Chondrocyte (in vitro differentiated cells): ENCODE measurements around the gene SSR4. TPM values are rescaled to one million over a fixed set of nuclear protein-coding genes. Genes with fewer than 3 reads are reported as not detected.

Experiments
- DNase-seq: peaks from one replicate; pipeline ENCODE4 v3.0.0; 2021; ENCODE audit warnings: mixed read lengths, low spot score
- H3K27ac Mint-ChIP-seq: one replicate; pipeline ENCODE4 v1.8.0; 2021; ENCODE audit warnings: mild to moderate bottlenecking, moderate library complexity, mixed read lengths; ENCODE audit not compliant: unreplicated experiment
- H3K27me3 Mint-ChIP-seq: 2 replicates; pipeline ENCODE4 v1.8.0; 2021; ENCODE audit warnings: low read depth, mixed read lengths
- H3K36me3 Mint-ChIP-seq: 2 replicates; pipeline ENCODE4 v1.8.0; 2021; ENCODE audit warnings: low read depth, mixed read lengths
- H3K4me1 Mint-ChIP-seq: 2 replicates; pipeline ENCODE4 v1.8.0; 2021; ENCODE audit warnings: low read depth, mild to moderate bottlenecking, mixed read lengths
- H3K4me3 Mint-ChIP-seq: one replicate; pipeline ENCODE4 v1.8.0; 2021; ENCODE audit warnings: mild to moderate bottlenecking, moderate library complexity, mixed read lengths; ENCODE audit not compliant: unreplicated experiment
- H3K9me3 Mint-ChIP-seq: 2 replicates; pipeline ENCODE4 v1.8.0; 2021; ENCODE audit warnings: low read depth, mixed read lengths
- CTCF ChIP-seq: fragments of 200-600 bp; sonication (generic); IDR thresholded peaks from 2 replicates; pipeline ENCODE4 v1.5.0; 2021; ENCODE audit warnings: antibody characterized with exemption, mild to moderate bottlenecking, moderate library complexity
- total RNA-seq: library from RNA; stranded (reverse); gene quantifications from 3 replicates; pipeline ENCODE4 v1.2.1, GENCODE V29; 2021

The SSR4 gene
- total RNA-seq, 1 donor from 2014 or later, result 245 TPM

GRCh38 chrX:153764786-153765137 is 29.7 kb upstream of the SSR4 start:
- Mint-ChIP-seq H3K4me3 (peak overlapping the region; percentile 74), H3K4me1 (peaks cover 11% of the 10 kb centered on the region), H3K9me3 (no peaks in the 10 kb centered on the region), H3K27me3 (no peaks in the 10 kb centered on the region), H3K27ac (no peak overlapping the region), H3K36me3 (no peaks in the 10 kb centered on the region)
- no peak for DNase-seq
- no peak for TF ChIP-seq CTCF

DNA sequence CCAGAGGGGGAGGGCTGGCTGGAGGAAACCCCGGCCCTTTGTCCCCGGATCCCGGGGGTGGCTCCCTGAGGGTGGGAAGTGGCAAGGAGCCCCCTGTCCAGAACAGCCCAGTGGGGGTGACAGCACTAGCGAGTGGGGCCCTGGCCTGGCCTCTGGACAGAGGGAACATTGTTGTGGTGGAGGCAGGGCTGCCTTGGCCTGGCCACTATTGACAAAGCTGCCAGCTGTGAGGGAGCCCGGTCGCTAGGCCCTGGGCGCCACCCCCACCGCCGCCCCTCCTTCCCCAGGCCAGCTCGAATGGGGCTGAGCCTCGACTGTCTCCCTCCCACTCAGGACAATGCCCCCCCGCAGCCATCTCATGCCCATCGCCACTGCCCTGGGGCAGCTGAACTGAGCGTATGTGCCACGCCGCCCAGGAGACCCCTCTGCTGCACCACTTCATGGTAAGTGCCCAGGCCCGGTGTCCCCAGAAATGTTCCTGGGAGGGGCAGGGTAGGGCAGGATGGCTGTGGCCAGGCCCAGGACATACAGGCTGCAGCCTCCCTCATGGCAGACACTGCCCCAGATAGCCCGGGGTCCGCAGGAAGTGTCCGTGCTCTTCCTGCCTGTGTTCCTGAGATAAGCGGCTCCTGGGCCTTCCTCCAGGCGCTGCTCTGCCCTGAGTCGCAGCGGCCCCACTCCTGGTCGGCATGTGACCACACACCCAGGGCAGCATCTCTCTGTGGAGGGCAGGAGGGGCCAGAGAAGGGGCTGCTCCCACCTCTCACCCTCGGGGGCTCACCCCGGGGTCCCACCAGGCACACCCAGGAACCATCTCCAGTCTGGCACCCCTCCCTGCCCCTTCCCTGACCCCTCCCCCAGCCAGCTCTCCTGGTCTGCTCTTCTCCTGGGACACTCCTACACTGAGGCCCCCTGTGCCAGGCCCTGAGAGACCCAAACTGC is 29.1 kb upstream of the SSR4 start:
- peak overlapping the region; percentile 68 for H3K27ac Mint-ChIP-seq

DNA sequence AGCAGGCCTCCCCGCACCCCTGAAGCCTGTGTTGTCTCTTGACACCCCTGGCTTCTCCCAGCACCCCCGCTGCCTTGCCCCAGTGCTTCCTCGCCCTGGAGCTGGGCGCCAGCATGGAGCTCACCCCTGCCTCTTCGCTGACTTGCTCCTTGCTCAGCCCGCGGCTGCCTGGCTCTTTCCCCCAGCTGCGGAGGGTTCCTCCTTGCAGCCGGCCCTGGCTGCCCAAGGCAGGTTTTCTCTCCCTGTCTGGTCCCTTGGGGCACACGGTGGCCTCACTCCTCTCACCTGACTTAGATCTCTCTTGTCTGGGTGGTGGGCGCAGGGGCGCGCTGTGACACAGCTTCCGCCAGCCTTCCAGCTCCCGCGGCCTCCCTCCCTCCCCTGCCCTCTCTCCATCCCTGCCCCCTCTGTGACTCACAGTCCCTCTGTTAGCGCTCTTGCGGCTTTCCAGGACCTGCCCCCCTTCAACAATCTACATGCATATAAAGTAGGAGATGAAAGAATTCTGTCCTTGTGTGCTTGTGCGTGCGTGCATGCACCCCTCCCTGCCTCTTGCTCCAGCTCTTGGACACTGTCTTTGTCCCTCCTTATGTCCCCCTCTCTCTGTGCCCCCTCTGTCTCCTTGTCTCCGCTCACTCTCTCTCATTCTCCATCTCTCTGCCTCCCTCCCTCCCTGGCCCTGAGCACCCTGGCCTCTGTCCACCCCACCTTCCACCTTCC is 28.2 kb upstream of the SSR4 start:
- Mint-ChIP-seq H3K27ac (peak overlapping the region; percentile 68), H3K9me3 (no peaks in the 10 kb centered on the region), H3K4me1 (peaks cover 11% of the 10 kb centered on the region), H3K36me3 (peaks cover 2% of the 10 kb centered on the region), H3K4me3 (peak overlapping the region; percentile 74), H3K27me3 (no peaks in the 10 kb centered on the region)
- TF ChIP-seq CTCF, result no peak
- no peak for DNase-seq

More for the DNA sequence above, 29.1 kb upstream of the SSR4 start:
- H3K4me3 Mint-ChIP-seq, result peak overlapping the region; percentile 74
- H3K36me3 Mint-ChIP-seq, result peaks cover 2% of the 10 kb centered on the region
- peaks cover 11% of the 10 kb centered on the region for H3K4me1 Mint-ChIP-seq
- TF ChIP-seq CTCF, result no peak
- no peak for DNase-seq
- H3K9me3 Mint-ChIP-seq, result no peaks in the 10 kb centered on the region
- H3K27me3 Mint-ChIP-seq, result no peaks in the 10 kb centered on the region

- Mint-ChIP-seq H3K4me1 (peaks cover 11% of the 10 kb centered on the region), H3K4me3 (no peak overlapping the region), H3K27me3 (no peaks in the 10 kb centered on the region), H3K9me3 (no peaks in the 10 kb centered on the region), H3K27ac (no peak overlapping the region), H3K36me3 (peaks cover 2% of the 10 kb centered on the region)
- DNase-seq, result peak; percentile 91
- TF ChIP-seq CTCF, result no peak
Observed at GRCh38 chrX:153766871-153767673, 27.4 kb upstream of the SSR4 start.

- DNase-seq, result no peak
- no peaks in the 10 kb centered on the region for H3K27me3 Mint-ChIP-seq
- no peak overlapping the region for H3K4me3 Mint-ChIP-seq
- peaks cover 11% of the 10 kb centered on the region for H3K4me1 Mint-ChIP-seq
- TF ChIP-seq CTCF, result no peak
- no peaks in the 10 kb centered on the region for H3K9me3 Mint-ChIP-seq
- H3K36me3 Mint-ChIP-seq, result peaks cover 2% of the 10 kb centered on the region
- no peak overlapping the region for H3K27ac Mint-ChIP-seq
Observed at GRCh38 chrX:153767674-153768055, 26.8 kb upstream of the SSR4 start.
